GM23338 (cell line): ENCODE measurements around the gene CENPN. TPM values are rescaled to one million over a fixed set of nuclear protein-coding genes. Genes with fewer than 3 reads are reported as not detected.

ENCODE experiments used
- ATAC-seq: fragments of 200-7000 bp; cut with Tn5 transposase; 3 replicates; pipeline ENCODE4 v1.9.1; 2020
- DNase-seq: peaks from one replicate; pipeline ENCODE4 v3.0.0-alpha.2; 2015; ENCODE audit warnings: low spot score
- H2AFZ ChIP-seq: fragments of 200-600 bp; sonication (generic); 2 replicates; pipeline ENCODE4 v1.8.0; 2016; ENCODE audit warnings: antibody characterized with exemption, mild to moderate bottlenecking, moderate library complexity
- H3F3A ChIP-seq: fragments of 200-600 bp; sonication (generic); replicated peaks from 2 replicates; pipeline ENCODE4 v1.8.0; 2017; ENCODE audit warnings: antibody characterized with exemption, mixed run types, low read depth
- H3K27ac ChIP-seq: fragments of 200-600 bp; sonication (generic); 2 replicates; pipeline ENCODE4 v1.6.1; 2016; ENCODE audit warnings: low read depth
- H3K27me3 ChIP-seq: fragments of 200-600 bp; sonication (generic); 2 replicates; pipeline ENCODE4 v1.8.0; 2016; ENCODE audit warnings: mild to moderate bottlenecking, mixed run types, moderate library complexity; ENCODE audit not compliant: insufficient read depth
- H3K36me3 ChIP-seq: fragments of 200-600 bp; sonication (generic); 2 replicates; pipeline ENCODE4 v1.8.0; 2016; ENCODE audit warnings: mild to moderate bottlenecking; ENCODE audit not compliant: insufficient read depth
- H3K4me1 ChIP-seq: fragments of 200-600 bp; sonication (generic); 2 replicates; pipeline ENCODE4 v1.8.0; 2016; ENCODE audit warnings: mild to moderate bottlenecking, moderate library complexity; ENCODE audit not compliant: insufficient read depth
- H3K4me2 ChIP-seq: fragments of 200-600 bp; sonication (generic); 2 replicates; pipeline ENCODE4 v1.7.1; 2017; ENCODE audit warnings: mixed run types
- H3K4me3 ChIP-seq: fragments of 200-600 bp; sonication (generic); 2 replicates; pipeline ENCODE4 v1.6.1; 2016; ENCODE audit warnings: mixed run types
- H3K79me2 ChIP-seq: fragments of 200-600 bp; sonication (generic); replicated peaks from 2 replicates; pipeline ENCODE4 v1.8.0; 2017; ENCODE audit warnings: mild to moderate bottlenecking; ENCODE audit not compliant: insufficient read depth
- H3K9me2 ChIP-seq: fragments of 200-600 bp; sonication (generic); 2 replicates; pipeline ENCODE4 v1.8.0; 2017; ENCODE audit not compliant: insufficient read depth
- H4K20me1 ChIP-seq: fragments of 200-600 bp; sonication (generic); replicated peaks from 2 replicates; pipeline ENCODE4 v1.8.0; 2017; ENCODE audit warnings: mild to moderate bottlenecking; ENCODE audit not compliant: insufficient read depth
- H3K27ac Mint-ChIP-seq: 2 replicates; pipeline ENCODE4 v1.8.0; 2020; ENCODE audit warnings: inconsistent platforms, mild to moderate bottlenecking, moderate library complexity, mixed read lengths
- H3K27me3 Mint-ChIP-seq: 3 replicates; pipeline ENCODE4 v1.8.0; 2022; ENCODE audit warnings: low read depth, mild to moderate bottlenecking, moderate library complexity, mixed read lengths, inconsistent platforms; ENCODE audit not compliant: insufficient read depth, poor library complexity
- H3K36me3 Mint-ChIP-seq: 3 replicates; pipeline ENCODE4 v1.8.0; 2021; ENCODE audit warnings: low read depth, mild to moderate bottlenecking, inconsistent platforms, moderate library complexity, mixed read lengths
- H3K4me1 Mint-ChIP-seq: 3 replicates; pipeline ENCODE4 v1.8.0; 2020; ENCODE audit warnings: mild to moderate bottlenecking, inconsistent platforms, mixed read lengths
- H3K4me3 Mint-ChIP-seq: 3 replicates; pipeline ENCODE4 v1.8.0; 2021; ENCODE audit warnings: moderate library complexity, mild to moderate bottlenecking, inconsistent platforms, mixed read lengths
- H3K9me3 Mint-ChIP-seq: 3 replicates; pipeline ENCODE4 v1.8.0; 2020; ENCODE audit warnings: moderate library complexity, mild to moderate bottlenecking, inconsistent platforms, mixed read lengths
- ETS1 ChIP-seq: IDR thresholded peaks from 2 replicates; pipeline ENCODE4 v1.6.1; 2016; ENCODE audit warnings: antibody characterized with exemption
- EZH2 ChIP-seq: fragments of 200-600 bp; sonication (generic); IDR thresholded peaks from one replicate; pipeline ENCODE4 v1.8.0; 2017; ENCODE audit warnings: antibody characterized with exemption, mild to moderate bottlenecking, low read depth; ENCODE audit not compliant: unreplicated experiment
- EZH2phosphoT487 ChIP-seq: fragments of 200-600 bp; sonication (generic); IDR thresholded peaks from one replicate; pipeline ENCODE4 v1.8.1; 2018; ENCODE audit warnings: antibody characterized with exemption; ENCODE audit not compliant: unreplicated experiment
- JUNB ChIP-seq: IDR thresholded peaks from one replicate; pipeline ENCODE4 v1.6.1; 2016; ENCODE audit warnings: antibody characterized with exemption; ENCODE audit not compliant: unreplicated experiment
- NANOG ChIP-seq: IDR thresholded peaks from 2 replicates; pipeline ENCODE4 v1.6.1; 2016; ENCODE audit warnings: antibody characterized with exemption, borderline replicate concordance
- POLR2AphosphoS5 ChIP-seq: IDR thresholded peaks from 2 replicates; pipeline ENCODE4 v1.6.1; 2016; ENCODE audit warnings: antibody characterized with exemption, low read depth
- STAT1 ChIP-seq: IDR thresholded peaks from one replicate; pipeline ENCODE4 v1.6.1; 2016; ENCODE audit warnings: antibody characterized with exemption; ENCODE audit not compliant: unreplicated experiment
- ZNF114 ChIP-seq: fragments of 250-450 bp; sonication (Bioruptor Pico); IDR thresholded peaks from 2 replicates; pipeline ENCODE4 v1.5.0; 2020; ENCODE audit warnings: mild to moderate bottlenecking, moderate library complexity
- ZNF331 ChIP-seq: fragments of 250-450 bp; sonication (Bioruptor Pico); IDR thresholded peaks from 2 replicates; pipeline ENCODE4 v1.5.0; 2020; ENCODE audit warnings: low read depth, mild to moderate bottlenecking, moderate library complexity
- ZNF462 ChIP-seq: fragments of 250-450 bp; sonication (Bioruptor Pico); IDR thresholded peaks from 2 replicates; pipeline ENCODE4 v1.5.0; 2020; ENCODE audit warnings: mild to moderate bottlenecking, moderate library complexity
- polyA plus RNA-seq: library from polyadenylated mRNA; unstranded; fragments of >200 nt; fragmentation: Nextera tagmentation; extraction: Ambion mirVana; gene quantifications from 2 replicates; pipeline ENCODE4 v1.2.1, GENCODE V29; 2016
- total RNA-seq: library from RNA; depleted of rRNA; stranded (reverse); fragments of >200 nt; shearing (Covaris generic); gene quantifications from 2 replicates; pipeline ENCODE4 v1.2.3, GENCODE V29; 2014
- TF ChIP-seq, protein P1 (sequence below), 2 experiments: fragments of 200-600 bp in 1 of 2; sonication (generic) in 1 of 2; conservative IDR thresholded peaks; 2 replicates each; pipeline versions ENCODE4 v1.5.1 to v1.6.1; 2016 to 2017; ENCODE audit warnings: antibody characterized with exemption in 2 of 2, low read depth in 2 of 2, mild to moderate bottlenecking in 2 of 2, moderate library complexity in 1 of 2

The CENPN gene
- total and polyA plus RNA-seq, 2 experiments from 2014 or later: 43.6 to 80.8 TPM

GRCh38 chr16:81067166-81067565 is 60.2 kb downstream of the CENPN start:
- no peaks in the 10 kb centered on the region for H4K20me1 ChIP-seq
- Mint-ChIP-seq H3K27ac (no peak overlapping the region), H3K9me3 (no peaks in the 10 kb centered on the region), H3K4me1 (peaks cover 8% of the 10 kb centered on the region), H3K27me3 (peaks cover 2% of the 10 kb centered on the region), H3K36me3 (no peaks in the 10 kb centered on the region), H3K4me3 (no peak overlapping the region)
- peaks cover 6% of the 10 kb centered on the region; the same call in 1 of the 2 replicates for H3K4me1 ChIP-seq
- H3K27me3 ChIP-seq: no peaks in the 10 kb centered on the region
- no peaks in the 10 kb centered on the region for H3K36me3 ChIP-seq
- H3K4me2 ChIP-seq: no peak overlapping the region
- no peaks in the 10 kb centered on the region for H3K9me2 ChIP-seq
- no peaks in the 10 kb centered on the region for H3K79me2 ChIP-seq
- DNase-seq (no peak), ATAC-seq (no peak)
- no peak overlapping the region for H2AFZ ChIP-seq
- TF ChIP-seq ZNF114: no peak
- no peak for TF ChIP-seq JUNB
- TF ChIP-seq EZH2: no peak
- no peak for TF ChIP-seq EZH2phosphoT487
- no peak overlapping the region for H3K4me3 ChIP-seq
- H3F3A ChIP-seq: no peaks in the 10 kb centered on the region
- H3K27ac ChIP-seq: no peak overlapping the region

GRCh38 chr16:81069063-81069462 is 62.0 kb downstream of the CENPN start:
- H3K4me1 Mint-ChIP-seq: peaks cover 14% of the 10 kb centered on the region
- Histone ChIP-seq H3K36me3 (no peaks in the 10 kb centered on the region), H3K79me2 (no peaks in the 10 kb centered on the region), H3K4me2 (no peak overlapping the region), H3K9me2 (no peaks in the 10 kb centered on the region), H3K27me3 (no peaks in the 10 kb centered on the region), H4K20me1 (no peaks in the 10 kb centered on the region), H3K4me3 (no peak overlapping the region), H3K27ac (no peak overlapping the region), H2AFZ (no peak overlapping the region), H3F3A (no peaks in the 10 kb centered on the region), H3K4me1 (peaks cover 9% of the 10 kb centered on the region; the same call in 1 of the 2 replicates)
- H3K4me3 Mint-ChIP-seq: no peak overlapping the region
- no peaks in the 10 kb centered on the region for H3K36me3 Mint-ChIP-seq
- no peaks in the 10 kb centered on the region for H3K9me3 Mint-ChIP-seq
- no peak overlapping the region for H3K27ac Mint-ChIP-seq
- no peak for DNase-seq
- ATAC-seq: no peak
- peaks cover 2% of the 10 kb centered on the region for H3K27me3 Mint-ChIP-seq
- TF ChIP-seq ZNF114 (no peak), ZNF331 (CRISPR knock-in tag) (no peak), ZNF462 (CRISPR knock-in tag) (no peak), EZH2 (no peak), STAT1 (no peak), NANOG (no peak), POLR2AphosphoS5 (no peak), ETS1 (no peak)
- TF ChIP-seq, protein P1, sequence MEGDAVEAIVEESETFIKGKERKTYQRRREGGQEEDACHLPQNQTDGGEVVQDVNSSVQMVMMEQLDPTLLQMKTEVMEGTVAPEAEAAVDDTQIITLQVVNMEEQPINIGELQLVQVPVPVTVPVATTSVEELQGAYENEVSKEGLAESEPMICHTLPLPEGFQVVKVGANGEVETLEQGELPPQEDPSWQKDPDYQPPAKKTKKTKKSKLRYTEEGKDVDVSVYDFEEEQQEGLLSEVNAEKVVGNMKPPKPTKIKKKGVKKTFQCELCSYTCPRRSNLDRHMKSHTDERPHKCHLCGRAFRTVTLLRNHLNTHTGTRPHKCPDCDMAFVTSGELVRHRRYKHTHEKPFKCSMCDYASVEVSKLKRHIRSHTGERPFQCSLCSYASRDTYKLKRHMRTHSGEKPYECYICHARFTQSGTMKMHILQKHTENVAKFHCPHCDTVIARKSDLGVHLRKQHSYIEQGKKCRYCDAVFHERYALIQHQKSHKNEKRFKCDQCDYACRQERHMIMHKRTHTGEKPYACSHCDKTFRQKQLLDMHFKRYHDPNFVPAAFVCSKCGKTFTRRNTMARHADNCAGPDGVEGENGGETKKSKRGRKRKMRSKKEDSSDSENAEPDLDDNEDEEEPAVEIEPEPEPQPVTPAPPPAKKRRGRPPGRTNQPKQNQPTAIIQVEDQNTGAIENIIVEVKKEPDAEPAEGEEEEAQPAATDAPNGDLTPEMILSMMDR (conservative IDR thresholded peaks at IDR 0.05; ENCODE audit: low read depth in 2 of 2): no peak
